Transverse colon (tissue), 4 donors: ENCODE data around the gene SAA4. TPM values are rescaled to one million over a fixed set of nuclear protein-coding genes. Genes with fewer than 3 reads are reported as not detected.

Source experiments
- DNase-seq: peaks from one replicate; pipeline ENCODE4 v3.0.0-alpha.2; 2019
- H3K27ac ChIP-seq, 4 donors: fragments of 200-600 bp; sonication (generic); 2 replicates each; pipeline ENCODE4 v1.5.1; 2016 to 2018; ENCODE audit warnings: inconsistent platforms in 4 of 4
- H3K27me3 ChIP-seq: fragments of 200-600 bp; sonication (generic); 2 replicates; pipeline ENCODE4 v1.5.1; 2017; ENCODE audit warnings: inconsistent platforms
- H3K36me3 ChIP-seq, 4 donors: fragments of 200-600 bp; sonication (generic); 2 replicates each; pipeline ENCODE4 v1.5.1; 2017 to 2019; ENCODE audit warnings: inconsistent platforms in 4 of 4
- H3K4me1 ChIP-seq, 4 donors: fragments of 200-600 bp; sonication (generic); 2 replicates each; pipeline ENCODE4 v1.5.1; 2017 to 2020; ENCODE audit warnings: inconsistent platforms in 4 of 4
- H3K4me3 ChIP-seq, 4 donors: fragments of 200-600 bp; sonication (generic); 1 replicate in 1 of 4; 2 replicates in 3 of 4; pipeline versions ENCODE4 v1.5.1 to v1.6.1; 2017 to 2019; ENCODE audit warnings: inconsistent platforms in 4 of 4
- H3K9me3 ChIP-seq, 2 donors: fragments of 200-600 bp; sonication (generic); 2 replicates each; pipeline ENCODE4 v1.5.1; 2017 to 2019; ENCODE audit warnings: inconsistent platforms in 2 of 2
- EP300 ChIP-seq: sonication (generic); formaldehyde crosslinking; IDR thresholded peaks from one replicate; pipeline ENCODE4 v1.6.1; 2017; ENCODE audit warnings: antibody characterized with exemption, low read depth
- POLR2A ChIP-seq: fragments of 450-650 bp; IDR thresholded peaks from one replicate; pipeline ENCODE4 v1.6.1; 2016; ENCODE audit warnings: antibody characterized with exemption, mild to moderate bottlenecking, moderate library complexity
- POLR2AphosphoS5 ChIP-seq, 3 donors: sonication (generic); formaldehyde crosslinking; IDR thresholded peaks; one replicate each; pipeline ENCODE4 v1.6.1; 2016; ENCODE audit warnings: antibody characterized with exemption in 3 of 3
- WGBS, 2 donors: methylation state at CpG; one replicate each; pipeline ENCODE4 v1.1.5; 2018; ENCODE audit warnings: low coverage in 1 of 2; 5-methylcytosine and 5-hydroxymethylcytosine counted together
- in situ Hi-C, 4 donors: fragments of 200-750 bp; cut with MboI; loops; one replicate each; pipeline versions ENCODE4 v1.15.0 to v1.15.1; 2017; ENCODE audit warnings: low sequenced_read_pairs in 3 of 4, low pct_ligation_motif_present in 1 of 4, low pct_unique_long_range_greater_than_20kb in 1 of 4
- intact Hi-C: fragments of 100-400 bp; cut with DNase I; formaldehyde crosslinking; loops from one replicate; pipeline ENCODE4 v1.15.1; 2023; ENCODE audit warnings: low total_unique reads
- total RNA-seq, 4 donors: library from RNA; depleted of rRNA; stranded (reverse); fragments of >200 nt; gene quantifications; one replicate each; pipeline ENCODE4 v1.1.0, GENCODE V29; 2016
- TF ChIP-seq, protein P1 (sequence below), 5 experiments: fragments of 200-600 bp in 3 of 5; fragments of 450-650 bp in 2 of 5; sonication (generic) in 3 of 5; IDR thresholded peaks; 1 replicate in 2 of 5; 2 replicates in 3 of 5; pipeline ENCODE4 v1.5.1; 2016 to 2017; ENCODE audit warnings: antibody characterized with exemption in 5 of 5, inconsistent platforms in 3 of 5, mild to moderate bottlenecking in 2 of 5, moderate library complexity in 1 of 5

Gene SAA4, protein sequence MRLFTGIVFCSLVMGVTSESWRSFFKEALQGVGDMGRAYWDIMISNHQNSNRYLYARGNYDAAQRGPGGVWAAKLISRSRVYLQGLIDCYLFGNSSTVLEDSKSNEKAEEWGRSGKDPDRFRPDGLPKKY
- not detected for total RNA-seq

- no peaks in the 10 kb centered on the region for H3K9me3 ChIP-seq
- no peak within 1 kb of the TSS for H3K4me3 ChIP-seq
- H3K27me3 ChIP-seq = peaks cover 22% of the 10 kb centered on the region
- intact Hi-C loops (no loop called here), in situ Hi-C loops (no loop called here)
- no peak for DNase-seq
- no peak for TF ChIP-seq POLR2AphosphoS5 (IDR thresholded peaks at IDR 0.05)
- TF ChIP-seq POLR2A = no peak
- TF ChIP-seq, protein P1, sequence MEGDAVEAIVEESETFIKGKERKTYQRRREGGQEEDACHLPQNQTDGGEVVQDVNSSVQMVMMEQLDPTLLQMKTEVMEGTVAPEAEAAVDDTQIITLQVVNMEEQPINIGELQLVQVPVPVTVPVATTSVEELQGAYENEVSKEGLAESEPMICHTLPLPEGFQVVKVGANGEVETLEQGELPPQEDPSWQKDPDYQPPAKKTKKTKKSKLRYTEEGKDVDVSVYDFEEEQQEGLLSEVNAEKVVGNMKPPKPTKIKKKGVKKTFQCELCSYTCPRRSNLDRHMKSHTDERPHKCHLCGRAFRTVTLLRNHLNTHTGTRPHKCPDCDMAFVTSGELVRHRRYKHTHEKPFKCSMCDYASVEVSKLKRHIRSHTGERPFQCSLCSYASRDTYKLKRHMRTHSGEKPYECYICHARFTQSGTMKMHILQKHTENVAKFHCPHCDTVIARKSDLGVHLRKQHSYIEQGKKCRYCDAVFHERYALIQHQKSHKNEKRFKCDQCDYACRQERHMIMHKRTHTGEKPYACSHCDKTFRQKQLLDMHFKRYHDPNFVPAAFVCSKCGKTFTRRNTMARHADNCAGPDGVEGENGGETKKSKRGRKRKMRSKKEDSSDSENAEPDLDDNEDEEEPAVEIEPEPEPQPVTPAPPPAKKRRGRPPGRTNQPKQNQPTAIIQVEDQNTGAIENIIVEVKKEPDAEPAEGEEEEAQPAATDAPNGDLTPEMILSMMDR (IDR thresholded peaks at IDR 0.05) = no peak
- no peak for TF ChIP-seq EP300
- no peaks in the 10 kb centered on the region for H3K4me1 ChIP-seq
- 68 to 76% methylated on average over 2 of the region's 2 CpGs for WGBS, 2 donors
- no peak within 1 kb of the TSS for H3K27ac ChIP-seq
- no peaks in the 10 kb centered on the region for H3K36me3 ChIP-seq
Observed at GRCh38 chr11:18236664-18237356, at the start of gene SAA4. Gene SAA4, minus strand, starts transcription at chr11:18236802. Its CDS starts 876 bp downstream, at chr11:18235926.

GRCh38 chr11:18285841-18286240 is 49.2 kb upstream of the SAA4 start:
- H3K4me1 ChIP-seq = no peaks in the 10 kb centered on the region
- H3K27ac ChIP-seq = no peak overlapping the region
- peaks cover 0 to 39% (median 15%) of the 10 kb centered on the region in 4 donors for H3K36me3 ChIP-seq
- H3K9me3 ChIP-seq = no peaks in the 10 kb centered on the region
- no peak for DNase-seq
- intact Hi-C loops (no loop called here), in situ Hi-C loops (no loop called here)
- H3K27me3 ChIP-seq = no peaks in the 10 kb centered on the region
- H3K4me3 ChIP-seq = no peak overlapping the region
- TF ChIP-seq POLR2A = no peak
- TF ChIP-seq, protein P1 (IDR thresholded peaks at IDR 0.05) = no peak
- no peak for TF ChIP-seq EP300
- TF ChIP-seq POLR2AphosphoS5 (IDR thresholded peaks at IDR 0.05) = no peak
- WGBS, 2 donors = 97 to 100% methylated on average over 1 of the region's 1 CpG

DNA sequence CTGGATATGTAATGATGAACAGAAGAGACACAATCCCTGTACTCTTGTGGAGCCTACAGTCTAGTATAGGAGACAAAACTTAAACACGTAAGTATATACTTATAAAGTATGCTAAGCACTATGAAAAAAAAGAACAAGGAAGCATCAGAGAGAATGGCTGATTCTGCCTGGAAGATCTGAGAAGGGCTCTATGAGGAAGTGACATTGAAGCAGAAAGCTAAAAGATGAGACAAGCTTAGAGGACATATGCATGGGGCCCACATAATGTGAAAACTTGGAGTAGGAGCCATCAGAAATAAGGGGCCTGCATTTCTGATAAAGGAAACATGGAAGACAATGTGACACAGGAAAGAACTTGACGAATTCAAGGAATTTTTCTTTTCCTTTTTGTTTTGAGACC is 46.0 kb upstream of the SAA4 start:
- in situ Hi-C loops (no loop called here), intact Hi-C loops (no loop called here)
- Histone ChIP-seq H3K36me3 (peaks cover 0 to 40% (median 11%) of the 10 kb centered on the region in 4 donors), H3K4me1 (no peaks in the 10 kb centered on the region), H3K4me3 (no peak overlapping the region), H3K27me3 (no peaks in the 10 kb centered on the region), H3K9me3 (no peaks in the 10 kb centered on the region), H3K27ac (no peak overlapping the region)
- TF ChIP-seq POLR2A (no peak), EP300 (no peak), POLR2AphosphoS5 (IDR thresholded peaks at IDR 0.05) (no peak)
- TF ChIP-seq, protein P1 (IDR thresholded peaks at IDR 0.05) = no peak
- DNase-seq = no peak
- WGBS, 2 donors = 89% methylated on average over 2 of the region's 2 CpGs; no CpG with 5 or more reads in 1 of the 2 donors

- TF ChIP-seq EP300 (no peak), POLR2A (no peak), POLR2AphosphoS5 (IDR thresholded peaks at IDR 0.05) (no peak)
- TF ChIP-seq, protein P1 (IDR thresholded peaks at IDR 0.05) = no peak
- Histone ChIP-seq H3K27ac (no peak overlapping the region), H3K27me3 (no peaks in the 10 kb centered on the region), H3K4me1 (no peaks in the 10 kb centered on the region), H3K36me3 (peaks cover 0 to 20% (median 4%) of the 10 kb centered on the region in 4 donors), H3K9me3 (no peaks in the 10 kb centered on the region), H3K4me3 (no peak overlapping the region)
- intact Hi-C loops = no loop called here
- 58 to 72% methylated on average over 4 of the region's 4 CpGs for WGBS, 2 donors
- no peak for DNase-seq
- in situ Hi-C loops = no loop called here
Observed at GRCh38 chr11:18280438-18281045, 43.9 kb upstream of the SAA4 start.
